NB4 (cell line): ENCODE results near the gene ATG101.
"Not testable (repeated sequence)": the region's sequence is repeated elsewhere in the genome, so short reads cannot be mapped to it uniquely, and the experiment has no call there.

Source experiments
- DNase-seq: peaks from one replicate; pipeline ENCODE4 v3.0.0; 2010; ENCODE audit warnings: low read depth
- H3K4me3 ChIP-seq: one replicate; pipeline ENCODE4 v1.5.1; 2011; ENCODE audit warnings: mild to moderate bottlenecking, low read depth, low read length, moderate library complexity
- CTCF ChIP-seq: IDR thresholded peaks from one replicate; pipeline ENCODE4 v1.5.1; 2012; ENCODE audit warnings: low read depth, low read length
- MAX ChIP-seq: IDR thresholded peaks from 2 replicates; pipeline ENCODE4 v1.6.1; 2011; ENCODE audit warnings: low read depth, low read length
- MYC ChIP-seq: IDR thresholded peaks from 2 replicates; pipeline ENCODE4 v1.6.1; 2011; ENCODE audit warnings: low read depth, low read length
- POLR2A ChIP-seq: IDR thresholded peaks from 2 replicates; pipeline ENCODE4 v1.6.1; 2011; ENCODE audit warnings: mild to moderate bottlenecking; ENCODE audit not compliant: insufficient read length; ENCODE audit errors: extremely low read depth

Gene ATG101

GRCh38 chr12:52091869-52092268 is 22.1 kb downstream of the ATG101 start:
- no peak overlapping the region for H3K4me3 ChIP-seq
- no peak for TF ChIP-seq CTCF
- no peak for TF ChIP-seq MAX
- no peak for TF ChIP-seq POLR2A
- no peak for TF ChIP-seq MYC
- DNase-seq: no peak

GRCh38 chr12:52093346-52093745 is 23.6 kb downstream of the ATG101 start:
- no peak for TF ChIP-seq CTCF
- no peak for TF ChIP-seq MAX
- no peak for TF ChIP-seq POLR2A
- TF ChIP-seq MYC: no peak
- no peak overlapping the region for H3K4me3 ChIP-seq
- no peak for DNase-seq

- DNase-seq: no peak
- no peak overlapping the region for H3K4me3 ChIP-seq
- TF ChIP-seq MYC (no peak), POLR2A (no peak), MAX (no peak), CTCF (no peak)
Observed at GRCh38 chr12:52096332-52097044, 26.7 kb downstream of the ATG101 start.

- no peak overlapping the region for H3K4me3 ChIP-seq
- TF ChIP-seq MYC: no peak
- no peak for TF ChIP-seq POLR2A
- TF ChIP-seq CTCF: no peak
- TF ChIP-seq MAX: no peak
- no peak for DNase-seq
Observed at GRCh38 chr12:52097045-52097666, 27.4 kb downstream of the ATG101 start.

- not testable (repeated sequence) for H3K4me3 ChIP-seq, DNase-seq
Observed at GRCh38 chr12:52104431-52105089, 34.8 kb downstream of the ATG101 start.

- DNase-seq: not testable (repeated sequence)
Observed at GRCh38 chr12:52116222-52117125, 46.7 kb downstream of the ATG101 start.

GRCh38 chr12:52117806-52118475 is 48.2 kb downstream of the ATG101 start:
- DNase-seq, H3K4me3 ChIP-seq: not testable (repeated sequence)

More at GRCh38 chr12:52116222-52117125, 46.7 kb downstream of the ATG101 start:
- H3K4me3 ChIP-seq: not testable (repeated sequence)
